HG03575 (cell line): Measurements from ENCODE around the gene ULK1.

Experiments used
- ATAC-seq: cut with Tn5 transposase; IDR thresholded peaks from one replicate; pipeline ENCODE4 v1.9.1; 2021; ENCODE audit not compliant: unreplicated experiment, insufficient number of reproducible peaks, low FRiP score; ENCODE audit errors: extremely low read depth

The ULK1 gene

GRCh38 chr12:131903270-131904255 is 9.1 kb downstream of the ULK1 start:
- no peak for ATAC-seq

DNA sequence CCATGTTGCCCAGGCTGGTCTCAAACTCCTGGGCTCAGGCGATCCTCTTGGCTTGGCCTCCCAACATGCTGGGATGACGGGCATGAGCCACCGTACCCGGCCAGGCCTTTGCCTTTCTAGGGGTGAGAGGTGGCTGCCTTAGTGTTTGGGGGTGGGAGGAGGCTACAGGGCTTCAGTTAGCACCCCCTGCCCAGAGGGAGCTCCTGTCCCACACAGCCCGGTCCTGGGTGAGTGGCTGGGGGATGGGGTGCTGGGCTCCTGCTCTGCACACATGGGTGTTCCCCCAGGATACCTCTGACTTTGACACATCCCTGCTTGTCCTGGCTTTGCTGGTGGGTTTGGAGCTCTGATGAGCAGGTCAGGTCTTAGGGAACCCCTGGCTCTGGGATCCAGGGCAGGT is 9.9 kb downstream of the ULK1 start:
- ATAC-seq = no peak

DNA sequence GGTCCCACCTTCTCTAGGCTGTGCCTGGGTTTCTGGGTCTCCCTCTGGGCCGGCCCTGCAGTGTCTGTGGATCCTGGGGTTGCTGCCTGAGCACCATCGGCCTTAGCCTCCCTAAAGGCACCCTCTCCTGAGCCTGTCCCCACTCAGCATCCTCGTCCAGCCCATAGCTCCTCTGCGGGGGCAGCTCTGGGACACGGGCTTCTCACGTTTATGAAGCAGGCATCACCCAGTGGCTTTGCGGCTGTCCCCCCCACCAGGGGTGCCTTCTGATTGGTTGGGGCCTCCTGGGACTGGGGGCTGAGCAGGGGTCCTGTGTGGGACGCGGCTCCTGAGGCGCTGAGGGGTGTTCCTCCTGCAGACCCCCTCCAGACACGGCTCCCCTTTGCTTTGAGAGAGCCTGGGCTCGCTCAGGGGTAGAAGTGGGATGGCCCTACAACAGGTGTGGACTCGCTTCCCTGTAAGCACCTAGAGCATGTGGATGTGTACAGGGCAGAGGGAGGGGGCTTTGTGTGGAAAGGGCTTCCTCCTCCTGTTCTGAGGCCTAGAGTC is 10.7 kb downstream of the ULK1 start:
- ATAC-seq = no peak

GRCh38 chr12:131905630-131906091 is 11.2 kb downstream of the ULK1 start:
- no peak for ATAC-seq

DNA sequence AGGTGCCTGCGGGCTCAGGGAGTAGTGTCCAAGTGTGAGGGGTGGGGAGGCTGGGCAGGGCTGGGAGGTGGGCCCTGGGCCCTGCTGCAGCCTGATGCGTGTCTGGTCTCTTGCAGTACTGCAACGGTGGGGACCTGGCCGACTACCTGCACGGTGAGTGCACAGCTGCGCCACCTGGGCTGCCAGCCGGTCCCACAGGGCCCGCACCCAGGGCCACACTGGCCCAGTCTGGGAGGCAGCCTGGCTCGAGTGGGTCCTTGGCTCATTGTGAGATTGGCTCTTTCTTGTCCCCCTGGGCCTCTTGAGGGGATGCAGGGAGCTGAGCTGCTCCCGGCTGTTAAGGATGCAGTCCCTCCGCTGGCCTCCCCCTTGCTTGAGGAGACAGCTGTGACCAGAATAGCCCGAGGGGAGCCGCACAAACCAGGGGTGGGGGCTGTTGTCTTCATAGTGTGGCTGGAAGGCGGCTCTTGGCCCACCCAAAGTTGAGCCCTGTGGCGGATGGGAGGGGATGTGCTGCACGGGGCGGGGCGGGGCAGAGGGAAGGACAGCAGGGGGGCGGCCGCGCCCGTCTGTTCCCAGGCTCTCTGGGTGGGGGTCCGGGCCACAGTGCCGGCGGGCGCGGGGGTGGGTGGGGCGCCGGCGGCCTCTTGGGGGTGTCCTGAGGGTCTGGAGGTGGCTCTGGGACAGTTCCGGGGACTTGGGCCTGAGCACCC is 13.1 kb downstream of the ULK1 start:
- no peak for ATAC-seq

DNA sequence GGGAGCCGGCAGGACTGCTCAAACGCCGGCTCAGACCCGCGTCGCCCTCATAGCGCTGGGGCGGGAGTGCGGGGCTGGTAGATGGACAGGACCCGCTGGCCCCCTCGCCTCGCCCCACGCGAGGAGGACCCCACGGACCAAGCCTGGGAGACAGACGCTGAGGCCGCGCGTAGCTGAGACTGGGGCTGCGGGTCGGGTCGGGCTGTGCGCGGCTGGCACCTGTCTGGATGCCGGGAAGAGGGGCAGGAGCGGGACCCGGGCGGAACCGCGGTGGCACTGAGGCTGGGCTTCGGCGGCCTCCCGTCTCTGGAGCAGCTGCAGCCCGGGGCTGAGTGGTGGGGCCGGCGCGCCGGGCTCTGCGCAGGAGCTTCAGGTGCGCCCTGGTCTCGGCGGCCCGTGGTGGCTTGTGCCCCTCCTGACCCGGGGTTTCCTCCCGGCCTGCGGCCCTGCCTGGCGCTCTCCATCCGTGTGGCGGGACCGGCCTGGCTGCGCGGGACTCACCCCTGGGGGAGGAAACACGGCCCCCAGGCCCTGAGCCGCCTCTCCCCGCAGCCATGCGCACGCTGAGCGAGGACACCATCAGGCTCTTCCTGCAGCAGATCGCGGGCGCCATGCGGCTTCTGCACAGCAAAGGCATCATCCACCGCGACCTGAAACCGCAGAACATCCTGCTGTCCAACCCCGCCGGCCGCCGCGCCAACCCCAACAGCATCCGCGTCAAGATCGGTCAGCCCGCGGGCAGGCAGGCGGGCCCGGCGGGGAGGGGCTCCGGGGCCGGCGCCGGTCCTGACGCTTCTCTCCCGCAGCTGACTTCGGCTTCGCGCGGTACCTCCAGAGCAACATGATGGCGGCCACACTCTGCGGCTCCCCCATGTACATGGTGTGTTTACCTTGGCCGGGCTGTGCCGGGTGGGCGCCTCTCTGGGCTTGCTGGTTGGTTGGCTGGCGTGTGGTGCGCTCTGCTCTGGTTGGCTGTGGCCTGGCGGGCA is 14.0 kb downstream of the ULK1 start:
- no peak for ATAC-seq

- ATAC-seq = no peak
Observed at GRCh38 chr12:131909081-131909751, 14.8 kb downstream of the ULK1 start.

DNA sequence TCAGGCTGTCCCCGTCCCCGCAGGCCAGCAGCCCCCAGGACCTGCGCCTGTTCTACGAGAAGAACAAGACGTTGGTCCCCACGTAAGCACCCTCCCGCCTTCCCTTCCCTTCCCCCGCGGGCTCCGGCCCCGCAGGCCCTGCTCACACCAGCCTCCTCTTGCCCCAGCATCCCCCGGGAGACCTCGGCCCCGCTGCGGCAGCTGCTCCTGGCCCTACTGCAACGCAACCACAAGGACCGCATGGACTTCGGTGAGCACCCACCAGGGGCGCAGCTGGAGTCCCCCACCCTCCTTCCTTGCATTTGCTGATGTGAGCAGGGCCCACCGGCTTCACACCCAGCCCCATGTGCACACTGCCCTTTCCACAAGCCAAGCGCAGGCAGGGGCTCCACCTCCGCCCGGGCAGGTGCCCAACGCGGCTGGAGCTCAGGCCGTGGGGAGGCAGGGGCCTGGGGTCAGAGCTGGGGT is 15.4 kb downstream of the ULK1 start:
- no peak for ATAC-seq

DNA sequence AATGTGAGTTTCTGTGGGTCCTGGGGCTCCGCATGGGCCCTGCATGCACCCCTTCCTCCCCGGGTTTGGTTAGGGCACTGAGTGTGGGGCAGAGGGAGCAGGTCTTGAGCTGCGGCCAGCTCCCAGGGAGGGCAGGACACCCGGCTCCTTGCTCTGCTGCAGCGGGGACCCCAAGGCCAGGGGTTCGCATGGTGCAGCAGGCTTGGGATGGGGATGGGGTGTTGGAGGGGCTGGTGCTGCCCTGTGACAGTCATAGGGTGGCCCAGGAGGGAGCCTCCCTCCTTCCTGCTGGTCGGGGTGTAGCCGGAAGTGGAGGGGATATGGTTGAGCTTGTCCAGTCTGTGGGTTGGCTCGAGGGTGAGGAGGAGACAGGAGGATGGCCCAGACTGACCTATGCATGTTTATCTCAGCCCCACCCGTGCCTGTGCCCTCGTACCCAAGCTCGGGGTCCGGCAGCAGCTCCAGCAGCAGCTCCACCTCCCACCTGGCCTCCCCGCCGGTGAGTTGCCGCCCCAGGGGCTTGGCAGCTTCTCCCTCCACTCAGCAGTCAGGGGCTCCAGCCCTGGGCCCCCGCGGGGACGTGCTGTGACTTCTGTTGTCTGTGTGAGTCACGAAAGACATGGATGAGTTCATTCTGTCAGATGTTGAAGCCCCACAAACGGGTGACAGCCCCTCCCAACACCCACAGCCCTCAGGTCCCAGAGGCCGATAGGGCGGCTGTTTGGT is 16.0 kb downstream of the ULK1 start:
- no peak for ATAC-seq

- ATAC-seq = no peak
Observed at GRCh38 chr12:131911028-131911650, 16.7 kb downstream of the ULK1 start.

DNA sequence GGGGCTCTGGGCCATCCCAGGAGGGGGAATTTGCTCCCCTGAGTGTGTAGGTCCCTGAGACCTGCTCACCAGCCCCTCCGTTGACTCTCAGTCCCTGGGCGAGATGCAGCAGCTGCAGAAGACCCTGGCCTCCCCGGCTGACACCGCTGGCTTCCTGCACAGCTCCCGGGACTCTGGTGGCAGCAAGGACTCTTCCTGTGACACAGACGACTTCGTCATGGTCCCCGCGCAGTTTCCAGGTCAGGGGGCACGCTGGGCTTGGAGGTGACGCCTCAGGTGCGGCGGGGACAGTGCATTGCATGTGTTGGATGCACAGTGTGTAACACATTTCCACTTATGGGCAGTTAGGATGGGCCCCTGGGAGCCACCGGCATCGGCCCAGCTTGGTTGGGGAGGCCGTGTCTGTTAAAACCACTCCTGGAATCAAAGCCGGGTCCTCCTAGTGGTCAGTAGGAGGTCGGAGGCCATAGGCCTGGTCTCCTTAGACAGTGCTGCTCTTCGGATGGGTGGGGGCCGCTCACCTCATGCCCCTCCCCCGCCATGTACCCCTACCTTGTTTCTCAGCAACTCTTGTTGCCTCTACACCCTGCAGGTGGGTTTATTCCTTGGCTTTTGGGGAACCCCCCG is 17.5 kb downstream of the ULK1 start:
- no peak for ATAC-seq

GRCh38 chr12:131912518-131913274 is 18.3 kb downstream of the ULK1 start:
- ATAC-seq = no peak

DNA sequence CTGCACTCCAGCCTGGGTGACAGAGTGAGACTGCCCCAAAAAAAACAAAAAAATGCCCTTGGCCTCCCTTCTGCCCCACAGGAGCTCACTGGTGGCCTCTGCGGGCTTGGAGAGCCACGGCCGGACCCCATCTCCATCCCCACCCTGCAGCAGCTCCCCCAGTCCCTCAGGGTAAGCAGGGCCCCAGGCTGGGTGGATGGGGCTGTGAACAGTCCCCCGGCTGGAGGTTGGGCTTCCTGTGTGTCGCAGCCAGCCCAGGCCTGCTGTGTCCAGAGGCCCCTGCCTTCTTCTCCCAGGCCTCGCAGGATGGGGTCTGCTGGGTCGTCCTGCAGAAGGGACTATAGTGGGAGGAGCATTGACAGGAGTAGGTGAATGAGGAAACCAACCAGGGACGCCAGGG is 19.2 kb downstream of the ULK1 start:
- no peak for ATAC-seq

- no peak for ATAC-seq
Observed at GRCh38 chr12:131914179-131914702, 19.8 kb downstream of the ULK1 start.

DNA sequence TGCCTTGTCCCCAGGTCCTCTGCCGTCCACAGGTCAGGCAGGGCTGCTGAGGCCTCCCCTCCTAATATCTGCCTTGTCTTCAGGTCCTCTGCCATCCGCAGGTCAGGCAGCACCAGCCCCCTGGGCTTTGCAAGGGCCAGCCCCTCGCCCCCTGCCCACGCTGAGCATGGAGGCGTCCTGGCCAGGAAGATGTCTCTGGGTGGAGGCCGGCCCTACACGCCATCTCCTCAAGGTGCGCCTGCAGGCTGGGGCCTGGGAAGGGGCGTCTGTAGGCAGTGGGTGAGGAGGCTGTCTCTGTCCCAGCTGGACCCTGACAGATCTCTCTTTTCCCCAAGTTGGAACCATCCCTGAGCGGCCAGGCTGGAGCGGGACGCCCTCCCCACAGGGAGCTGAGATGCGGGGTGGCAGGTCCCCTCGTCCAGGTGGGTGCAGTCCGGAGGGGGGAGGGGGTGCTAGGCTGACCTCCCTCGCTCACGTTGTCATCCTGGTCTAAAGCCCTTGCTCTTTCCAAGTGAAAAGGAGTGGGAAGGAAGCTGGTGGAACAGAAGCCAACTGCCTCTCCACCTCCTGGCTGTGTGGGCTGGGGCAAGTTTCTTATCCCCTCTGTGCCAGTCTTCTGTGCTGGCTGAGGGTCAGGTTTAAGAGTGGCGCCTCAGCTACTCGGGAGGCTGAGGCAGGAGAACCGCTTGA is 20.7 kb downstream of the ULK1 start:
- ATAC-seq = no peak
